GM12878 (cell line): Measurements from ENCODE around the gene PLIN3. TPM values are rescaled to one million over a fixed set of nuclear protein-coding genes. Genes with fewer than 3 reads are reported as not detected.

Source experiments
- ATAC-seq: fragments of 200-7000 bp; cut with Tn5 transposase; 3 replicates; pipeline ENCODE4 v1.9.1; 2020; ENCODE audit warnings: mild to moderate bottlenecking, moderate library complexity
- BruUV-seq: library from RNA; stranded (reverse); fragments of 400-500 nt; replicated peaks from 2 replicates; lab custom pipeline; 2021; lab: Mats Ljungman, UMichigan
- CTCF ChIA-PET: fragments of 300-600 bp; sonication (Branson Sonifier 250); formaldehyde crosslinking; extraction: SDS; loops from one replicate; lab custom pipeline; 2021; ENCODE audit warnings: inconsistent platforms; lab: Yijun Ruan, JAX
- POLR2A ChIA-PET: fragments of 350-600 bp; formaldehyde crosslinking; extraction: SDS; loops from one replicate; lab custom pipeline; 2021; ENCODE audit warnings: inconsistent platforms; lab: Charles Lee
- RAD21 ChIA-PET: fragments of 300-600 bp; sonication (Branson Sonifier 250); formaldehyde crosslinking; loops from one replicate; lab custom pipeline; 2023; ENCODE audit warnings: antibody characterized with exemption; ENCODE audit not compliant: unreplicated experiment; lab: Charles Lee
- SMC1A ChIA-PET: fragments of 300-600 bp; sonication (Branson Sonifier 250); formaldehyde crosslinking; loops from one replicate; lab custom pipeline; 2023; ENCODE audit not compliant: unreplicated experiment, uncharacterized antibody; lab: Charles Lee
- DNase-seq: peaks from one replicate; pipeline ENCODE4 v3.0.0-alpha.2; 2011; ENCODE audit warnings: low read depth, low spot score
- FAIRE-seq: peaks from 3 replicates; lab custom pipeline; 2011; peaks lifted over from hg19 to GRCh38; lab: Jason Lieb, UNC
- H2AFZ ChIP-seq: 2 replicates; pipeline ENCODE4 v1.6.0; 2011; ENCODE audit warnings: low read depth, low read length, control low read depth; ENCODE audit not compliant: control insufficient read depth
- H3K27ac ChIP-seq: 2 replicates; pipeline ENCODE4 v1.5.1; 2011; ENCODE audit warnings: control low read depth; ENCODE audit not compliant: control insufficient read depth, insufficient read depth
- H3K27me3 ChIP-seq, 2 experiments: replicated peaks in 1 of 2; 2 replicates each; pipeline versions ENCODE4 v1.6.0 to v1.6.1; 2011; ENCODE audit warnings: low read length in 1 of 2; ENCODE audit not compliant: control insufficient read depth in 2 of 2, insufficient read depth in 2 of 2
- H3K36me3 ChIP-seq, 2 experiments: 2 replicates each; pipeline ENCODE4 v1.5.1; 2011; ENCODE audit warnings: low read length in 1 of 2; ENCODE audit not compliant: control insufficient read depth in 2 of 2, insufficient read depth in 2 of 2
- H3K4me1 ChIP-seq: 2 replicates; pipeline ENCODE4 v1.6.1; 2011; ENCODE audit warnings: mild to moderate bottlenecking, low read length, moderate library complexity, mixed read lengths; ENCODE audit not compliant: control insufficient read depth, insufficient read depth
- H3K4me2 ChIP-seq: 2 replicates; pipeline ENCODE4 v1.6.0; 2011; ENCODE audit warnings: control low read depth; ENCODE audit not compliant: control insufficient read depth, insufficient read depth
- H3K4me3 ChIP-seq: fragments of 200-600 bp; sonication (generic); 2 replicates; pipeline ENCODE4 v1.5.1; 2016
- H3K79me2 ChIP-seq: 2 replicates; pipeline ENCODE4 v1.6.0; 2011; ENCODE audit warnings: low read length; ENCODE audit not compliant: control insufficient read depth, insufficient read depth
- H3K9ac ChIP-seq: 2 replicates; pipeline ENCODE4 v1.8.0; 2011; ENCODE audit warnings: low read length, control low read depth, mixed read lengths; ENCODE audit not compliant: control insufficient read depth, insufficient read depth
- H3K9me3 ChIP-seq: replicated peaks from 3 replicates; pipeline ENCODE4 v1.5.1; 2011; ENCODE audit warnings: mild to moderate bottlenecking, low read length; ENCODE audit not compliant: control insufficient read depth, insufficient read depth
- H4K20me1 ChIP-seq: 2 replicates; pipeline ENCODE4 v1.6.0; 2011; ENCODE audit not compliant: control insufficient read depth, insufficient read depth
- HDAC2 ChIP-seq: fragments of 200-600 bp; sonication (generic); IDR thresholded peaks from 2 replicates; pipeline ENCODE4 v1.6.1; 2017
- HSF1 ChIP-seq: fragments of 150-350 bp; IDR thresholded peaks from 2 replicates; pipeline ENCODE4 v1.6.1; 2014; ENCODE audit warnings: mild to moderate bottlenecking, low read depth, low read length
- MYC ChIP-seq: IDR thresholded peaks from 2 replicates; pipeline ENCODE4 v1.6.1; 2011; ENCODE audit warnings: mild to moderate bottlenecking, low read length, moderate library complexity, inconsistent platforms; ENCODE audit not compliant: insufficient read depth, insufficient replicate concordance, insufficient read length, severe bottlenecking
- PML ChIP-seq: IDR thresholded peaks from 2 replicates; pipeline ENCODE4 v1.6.1; 2012; ENCODE audit warnings: low read length, inconsistent platforms
- POLR2AphosphoS5 ChIP-seq: IDR thresholded peaks from 2 replicates; pipeline ENCODE4 v1.6.1; 2011; ENCODE audit warnings: mild to moderate bottlenecking, low read length, inconsistent platforms
- PRDM15 ChIP-seq: fragments of 450-650 bp; formaldehyde crosslinking; IDR thresholded peaks from 2 replicates; pipeline ENCODE4 v1.4.0; 2020; ENCODE audit warnings: mild to moderate bottlenecking, moderate library complexity
- RELB ChIP-seq: fragments of 450-650 bp; IDR thresholded peaks from 2 replicates; pipeline ENCODE4 v1.6.1; 2017; ENCODE audit warnings: low read depth, mild to moderate bottlenecking, moderate library complexity
- SIX5 ChIP-seq: IDR thresholded peaks from 2 replicates; pipeline ENCODE4 v1.6.1; 2011; ENCODE audit warnings: mild to moderate bottlenecking, low read depth, low read length, moderate library complexity; ENCODE audit not compliant: severe bottlenecking
- SUPT20H ChIP-seq: IDR thresholded peaks from 2 replicates; pipeline ENCODE4 v1.6.1; 2011; ENCODE audit warnings: low read depth, mild to moderate bottlenecking, low read length, moderate library complexity, borderline replicate concordance; ENCODE audit not compliant: control insufficient read depth
- ZBTB4 ChIP-seq: fragments of 450-650 bp; formaldehyde crosslinking; IDR thresholded peaks from 2 replicates; pipeline ENCODE4 v1.4.0; 2022; ENCODE audit warnings: mild to moderate bottlenecking, moderate library complexity
- WGBS: methylation state at CpG from one replicate; pipeline ENCODE4 v1.1.6; 2016; ENCODE audit warnings: low lambda C conversion rate; ENCODE audit not compliant: insufficient replicate concordance, insufficient coverage; ENCODE audit errors: missing lambda C conversion rate; 5-methylcytosine and 5-hydroxymethylcytosine counted together
- in situ Hi-C: fragments of 300-500 bp; cut with MboI; formaldehyde crosslinking; loops from 9 replicates; pipeline ENCODE4 v1.14.3; 2018; ENCODE audit warnings: mixed read lengths
- intact Hi-C: fragments of 100-400 bp; cut with micrococcal nuclease; formaldehyde crosslinking; loops from one replicate; pipeline ENCODE4 v1.14.2; 2022; ENCODE audit not compliant: unreplicated experiment
- polyA plus RNA-seq, 11 experiments: library from polyadenylated mRNA; depleted of rRNA in 4 of 11; unstranded in 6 of 11; stranded (reverse) in 5 of 11; fragments of >200 nt; fragmentation: Nextera tagmentation in 4 of 11; fragmentation: Illumina TruSeq in 1 of 11; extraction: Ambion mirVana in 4 of 11; extraction: Trizol in 1 of 11; gene quantifications; 1 replicate in 1 of 11; 2 replicates in 10 of 11; pipeline versions ENCODE4 v1.2.1 to v1.2.3, GENCODE V29; 2011 to 2016; ENCODE audit warnings: inconsistent platforms in 2 of 11, missing spikeins in 2 of 11, low read depth in 1 of 11
- total RNA-seq, 4 experiments: library from RNA; depleted of rRNA in 3 of 4; stranded (reverse); fragments of >200 nt in 3 of 4; fragmentation: Illumina TruSeq in 1 of 4; extraction: Trizol in 1 of 4; gene quantifications; 2 replicates each; pipeline versions ENCODE4 v1.2.1 to v1.2.3, GENCODE V29; 2013 to 2021

PLIN3 gene
- total and polyA plus RNA-seq, 10 of the 15 experiments (the other 5 are each of a cell fraction or from before 2014, with no cell fraction given) = 7.7 to 71.4 (median 66.8) TPM

GRCh38 chr19:4803736-4804695 lies 63.5 kb downstream of the PLIN3 start:
- H3K36me3 ChIP-seq = no peaks in the 10 kb centered on the region
- no peaks in the 10 kb centered on the region for H3K79me2 ChIP-seq
- ChIA-PET RAD21 (interaction anchor here (0.5 to 2.6 kb wide), 4 partner anchors 12 to 108 kb away, joined by 3 to 10 read pairs (median 8); partner anchors contain the start of gene FEM1A), POLR2A (no interaction called here), SMC1A (interaction anchor here (1.1 to 2.0 kb wide), 3 partner anchors 23 to 108 kb away, joined by 3 to 7 read pairs (median 3); no protein-coding TSS in a partner anchor), CTCF (interaction anchor here (0.6 to 11.0 kb wide), 16 partner anchors 13 to 1883 kb away, joined by 3 to 310 read pairs (median 4); partner anchors contain the start of gene FEM1A)
- in situ Hi-C loops (no loop called here), intact Hi-C loops (loop anchor here (1.0 kb wide), 1 partner anchor 72 kb away; no protein-coding TSS in a partner anchor)
- no peak overlapping the region for H2AFZ ChIP-seq
- H3K4me2 ChIP-seq = no peak overlapping the region
- no peak for DNase-seq
- FAIRE-seq = peak; percentile 59
- no peak overlapping the region for H3K4me3 ChIP-seq
- peaks cover 6% of the 10 kb centered on the region for H3K4me1 ChIP-seq
- H3K27ac ChIP-seq = no peak overlapping the region
- ATAC-seq = peak; percentile 95
- no peak overlapping the region for H3K9ac ChIP-seq
- BruUV-seq = no TSS peak
- H3K9me3 ChIP-seq = no peaks in the 10 kb centered on the region
- no peaks in the 10 kb centered on the region for H3K27me3 ChIP-seq
- WGBS = 36% methylated on average over 33 of the region's 33 CpGs
- no peaks in the 10 kb centered on the region for H4K20me1 ChIP-seq
- TF ChIP-seq ZBTB4 (no peak), HSF1 (no peak), HDAC2 (no peak), MYC (no peak), SUPT20H (no peak), POLR2AphosphoS5 (no peak), PRDM15 (CRISPR knock-in tag) (no peak), RELB (no peak), SIX5 (no peak), PML (no peak)
